ENCODE data around the gene ESD. TPM values are rescaled to one million over a fixed set of nuclear protein-coding genes. Genes with fewer than 3 reads are reported as not detected.

The ESD gene
- total RNA-seq, 1 experiment from 2014 or later: 58.7 TPM

- H3K9me3 Mint-ChIP-seq: peaks cover 8% of the 10 kb centered on the region; the same call in 1 of the 2 replicates
- ChIA-PET POLR2A (no interaction called here), CTCF (interaction anchor here (0.6 to 0.9 kb wide), 3 partner anchors 53 to 174 kb away, joined by 3 read pairs; no protein-coding TSS in a partner anchor)
- no peaks in the 10 kb centered on the region for H3K4me1 Mint-ChIP-seq
- H3K4me3 Mint-ChIP-seq: no peak overlapping the region
- DNase-seq (ENCODE audit: low spot score) (no peak), ATAC-seq (no peak)
- TF ChIP-seq TP53 (CRISPR knock-in tag; IDR thresholded peaks at IDR 0.05): no peak
- TF ChIP-seq, protein P1, sequence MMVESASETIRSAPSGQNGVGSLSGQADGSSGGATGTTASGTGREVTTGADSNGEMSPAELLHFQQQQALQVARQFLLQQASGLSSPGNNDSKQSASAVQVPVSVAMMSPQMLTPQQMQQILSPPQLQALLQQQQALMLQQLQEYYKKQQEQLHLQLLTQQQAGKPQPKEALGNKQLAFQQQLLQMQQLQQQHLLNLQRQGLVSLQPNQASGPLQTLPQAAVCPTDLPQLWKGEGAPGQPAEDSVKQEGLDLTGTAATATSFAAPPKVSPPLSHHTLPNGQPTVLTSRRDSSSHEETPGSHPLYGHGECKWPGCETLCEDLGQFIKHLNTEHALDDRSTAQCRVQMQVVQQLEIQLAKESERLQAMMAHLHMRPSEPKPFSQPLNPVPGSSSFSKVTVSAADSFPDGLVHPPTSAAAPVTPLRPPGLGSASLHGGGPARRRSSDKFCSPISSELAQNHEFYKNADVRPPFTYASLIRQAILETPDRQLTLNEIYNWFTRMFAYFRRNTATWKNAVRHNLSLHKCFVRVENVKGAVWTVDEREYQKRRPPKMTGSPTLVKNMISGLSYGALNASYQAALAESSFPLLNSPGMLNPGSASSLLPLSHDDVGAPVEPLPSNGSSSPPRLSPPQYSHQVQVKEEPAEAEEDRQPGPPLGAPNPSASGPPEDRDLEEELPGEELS (CRISPR knock-in tag; IDR thresholded peaks at IDR 0.05): no peak
- no peak for TF ChIP-seq RORB (CRISPR knock-in tag; IDR thresholded peaks at IDR 0.05)
- TF ChIP-seq ZNF138 (CRISPR knock-in tag; conservative IDR thresholded peaks at IDR 0.05): no peak
- TF ChIP-seq ZNF396 (CRISPR knock-in tag; IDR thresholded peaks at IDR 0.05; ENCODE audit: borderline replicate concordance): no peak
- no peak for TF ChIP-seq E2F4 (CRISPR knock-in tag; IDR thresholded peaks at IDR 0.05; ENCODE audit: borderline replicate concordance, low read depth)
- no peak for TF ChIP-seq NFE2L1 (CRISPR knock-in tag; IDR thresholded peaks at IDR 0.05)
- TF ChIP-seq, protein P2, sequence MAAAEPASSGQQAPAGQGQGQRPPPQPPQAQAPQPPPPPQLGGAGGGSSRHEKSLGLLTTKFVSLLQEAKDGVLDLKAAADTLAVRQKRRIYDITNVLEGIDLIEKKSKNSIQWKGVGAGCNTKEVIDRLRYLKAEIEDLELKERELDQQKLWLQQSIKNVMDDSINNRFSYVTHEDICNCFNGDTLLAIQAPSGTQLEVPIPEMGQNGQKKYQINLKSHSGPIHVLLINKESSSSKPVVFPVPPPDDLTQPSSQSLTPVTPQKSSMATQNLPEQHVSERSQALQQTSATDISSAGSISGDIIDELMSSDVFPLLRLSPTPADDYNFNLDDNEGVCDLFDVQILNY (CRISPR knock-in tag; IDR thresholded peaks at IDR 0.05): no peak
- no peak for TF ChIP-seq ZNF512 (CRISPR knock-in tag; IDR thresholded peaks at IDR 0.05; ENCODE audit: borderline replicate concordance)
- no peak for TF ChIP-seq ZNF219 (CRISPR knock-in tag; IDR thresholded peaks at IDR 0.05; ENCODE audit: borderline replicate concordance)
- no peak for TF ChIP-seq GABPB1 (CRISPR knock-in tag; IDR thresholded peaks at IDR 0.05)
- no peak for TF ChIP-seq ZNF317 (CRISPR knock-in tag; IDR thresholded peaks at IDR 0.05; ENCODE audit: borderline replicate concordance, low read depth)
- TF ChIP-seq TEAD4 (CRISPR knock-in tag; IDR thresholded peaks at IDR 0.05): no peak
- TF ChIP-seq, protein P3, sequence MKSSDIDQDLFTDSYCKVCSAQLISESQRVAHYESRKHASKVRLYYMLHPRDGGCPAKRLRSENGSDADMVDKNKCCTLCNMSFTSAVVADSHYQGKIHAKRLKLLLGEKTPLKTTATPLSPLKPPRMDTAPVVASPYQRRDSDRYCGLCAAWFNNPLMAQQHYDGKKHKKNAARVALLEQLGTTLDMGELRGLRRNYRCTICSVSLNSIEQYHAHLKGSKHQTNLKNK (CRISPR knock-in tag; IDR thresholded peaks at IDR 0.05): no peak
- H3K27ac Mint-ChIP-seq: no peak overlapping the region
- H3K27me3 Mint-ChIP-seq (ENCODE audit: low read depth): no peaks in the 10 kb centered on the region
- peaks cover 45% of the 10 kb centered on the region for H3K36me3 Mint-ChIP-seq
Measured at GRCh38 chr13:46726347-46726746, 70.6 kb downstream of the ESD start.

Other genes with a start within 250 kb of the ESD start
- gene LRCH1, start 244.0 kb downstream of the ESD start, total RNA-seq (2021): 9.2 to 11.8 TPM (median 9.7 TPM) in 3 replicates
- not detected in 3 replicates for gene HTR2A, start 99.9 kb upstream of the ESD start, total RNA-seq (2021)

All from WTC11 (cell line).